SU-DHL-6 (cell line): Measurements from ENCODE around the gene BEGAIN.

Experiments
- H2AFZ ChIP-seq: fragments of 200-600 bp; sonication (generic); 2 replicates; pipeline ENCODE4 v1.6.1; 2014; ENCODE audit warnings: low read depth, mild to moderate bottlenecking, moderate library complexity, mixed read lengths, antibody characterized with exemption, low read length; ENCODE audit not compliant: severe bottlenecking
- H3F3A ChIP-seq: fragments of 200-600 bp; shearing (Covaris generic); 2 replicates; pipeline ENCODE4 v1.6.0; 2016; ENCODE audit warnings: antibody characterized with exemption, mild to moderate bottlenecking; ENCODE audit not compliant: insufficient read depth
- H3K27ac ChIP-seq: fragments of 200-600 bp; sonication (generic); 2 replicates; pipeline ENCODE4 v1.5.1; 2016; ENCODE audit warnings: low read depth, mild to moderate bottlenecking, low read length, moderate library complexity, mixed read lengths
- H3K27me3 ChIP-seq: fragments of 200-600 bp; sonication (generic), shearing (Covaris generic); 2 replicates; pipeline ENCODE4 v1.6.0; 2014; ENCODE audit warnings: mild to moderate bottlenecking, low read length
- H3K36me3 ChIP-seq: fragments of 200-600 bp; sonication (generic); 2 replicates; pipeline ENCODE4 v1.6.1; 2014; ENCODE audit warnings: mild to moderate bottlenecking, low read length, mixed read lengths
- H3K4me2 ChIP-seq: fragments of 300-600, 200-600 bp; shearing (Covaris generic), sonication (generic); 2 replicates; pipeline ENCODE4 v1.6.0; 2014; ENCODE audit warnings: low read length, low read depth, mild to moderate bottlenecking; ENCODE audit not compliant: poor library complexity, severe bottlenecking
- H3K4me3 ChIP-seq: fragments of 200-600 bp; sonication (generic); 2 replicates; pipeline ENCODE4 v1.5.1; 2014; ENCODE audit warnings: antibody characterized with exemption, low read length, mild to moderate bottlenecking, mixed read lengths; ENCODE audit not compliant: insufficient read depth, poor library complexity, severe bottlenecking
- H3K79me2 ChIP-seq: fragments of 200-600 bp; sonication (generic); 2 replicates; pipeline ENCODE4 v1.6.1; 2014; ENCODE audit warnings: mild to moderate bottlenecking, low read length, moderate library complexity; ENCODE audit not compliant: insufficient read depth
- H3K9ac ChIP-seq: fragments of 200-600 bp; sonication (generic); 2 replicates; pipeline ENCODE4 v1.7.0; 2014; ENCODE audit warnings: mild to moderate bottlenecking, low read length
- H3K9me2 ChIP-seq: fragments of 200-600 bp; sonication (generic); replicated peaks from 2 replicates; pipeline ENCODE4 v1.6.1; 2014; ENCODE audit warnings: low read length; ENCODE audit not compliant: insufficient read depth
- H3K9me3 ChIP-seq: fragments of 200-600 bp; sonication (generic); 2 replicates; pipeline ENCODE4 v1.6.1; 2014; ENCODE audit warnings: low read length, mixed read lengths; ENCODE audit not compliant: insufficient read depth
- H4K20me1 ChIP-seq: fragments of 200-600 bp; sonication (generic); 2 replicates; pipeline ENCODE4 v1.6.1; 2014; ENCODE audit warnings: low read depth, mild to moderate bottlenecking, antibody characterized with exemption, low read length, moderate library complexity, mixed read lengths
- EZH2phosphoT487 ChIP-seq: fragments of 200-600 bp; sonication (generic), shearing (Covaris generic); conservative IDR thresholded peaks from 2 replicates; pipeline ENCODE4 v1.6.1; 2018; ENCODE audit warnings: mild to moderate bottlenecking, antibody characterized with exemption, low read length, moderate library complexity, mixed read lengths
- TF ChIP-seq, protein P1 (sequence below): fragments of 200-600 bp; sonication (generic); IDR thresholded peaks from one replicate; pipeline ENCODE4 v1.5.1; 2017; ENCODE audit warnings: antibody characterized with exemption, mild to moderate bottlenecking, low read length, moderate library complexity; ENCODE audit not compliant: insufficient read depth, poor library complexity, severe bottlenecking

BEGAIN gene

DNA sequence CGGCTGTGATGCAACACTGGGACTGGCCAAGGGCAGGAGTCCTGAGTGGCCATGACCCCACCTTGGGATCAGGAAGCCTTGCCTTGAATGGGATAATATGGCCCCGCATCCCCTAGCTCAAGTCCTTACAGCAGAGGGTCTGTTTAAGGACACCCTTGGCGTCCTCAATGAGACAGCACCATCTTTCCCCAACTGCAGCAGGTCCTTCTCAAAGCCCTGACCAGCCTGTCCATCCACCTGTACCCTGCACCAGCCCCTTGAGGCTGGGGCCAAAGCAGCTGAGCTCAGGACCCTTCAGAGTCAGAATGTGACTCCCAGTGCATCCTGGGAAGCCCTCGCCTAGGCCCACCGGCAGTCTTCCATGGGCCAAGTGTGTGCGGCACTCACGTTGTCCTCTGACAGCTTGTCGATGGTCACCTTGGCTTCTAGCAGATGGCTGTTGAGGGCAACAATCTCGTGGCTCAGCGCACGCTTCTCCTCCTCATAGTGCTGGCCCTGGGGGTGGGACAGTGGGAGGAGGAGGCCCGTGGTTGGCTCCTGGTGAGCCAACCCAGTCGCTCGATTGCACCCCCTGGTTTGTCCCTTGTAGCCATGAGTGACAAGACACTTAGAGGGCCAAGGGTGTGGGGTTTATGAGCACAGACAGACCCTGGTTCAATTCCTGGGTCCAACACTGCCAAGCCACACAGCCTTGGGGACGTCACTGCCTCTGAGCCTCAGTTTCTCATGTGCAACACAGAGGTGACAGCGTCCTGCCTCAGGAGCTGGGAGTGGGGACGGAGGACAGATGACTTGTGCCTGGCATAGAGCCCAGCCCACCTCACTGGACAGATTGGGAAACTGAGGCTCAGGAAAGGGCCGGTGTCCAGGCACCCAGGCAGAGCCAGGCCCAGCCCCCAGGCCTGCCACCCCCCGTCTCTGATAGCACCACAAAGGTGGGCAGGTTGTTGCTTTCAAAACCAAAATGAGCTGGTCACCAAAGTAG, 43.5 kb downstream of the BEGAIN start:
- Histone ChIP-seq H3K27ac (no peak overlapping the region), H3K9ac (no peak overlapping the region), H2AFZ (no peak overlapping the region), H3K27me3 (no peaks in the 10 kb centered on the region), H4K20me1 (no peaks in the 10 kb centered on the region), H3F3A (no peaks in the 10 kb centered on the region), H3K9me3 (no peaks in the 10 kb centered on the region), H3K4me2 (no peak overlapping the region), H3K36me3 (no peaks in the 10 kb centered on the region), H3K4me3 (no peak overlapping the region), H3K79me2 (no peaks in the 10 kb centered on the region), H3K9me2 (no peaks in the 10 kb centered on the region)
- TF ChIP-seq, protein P1, sequence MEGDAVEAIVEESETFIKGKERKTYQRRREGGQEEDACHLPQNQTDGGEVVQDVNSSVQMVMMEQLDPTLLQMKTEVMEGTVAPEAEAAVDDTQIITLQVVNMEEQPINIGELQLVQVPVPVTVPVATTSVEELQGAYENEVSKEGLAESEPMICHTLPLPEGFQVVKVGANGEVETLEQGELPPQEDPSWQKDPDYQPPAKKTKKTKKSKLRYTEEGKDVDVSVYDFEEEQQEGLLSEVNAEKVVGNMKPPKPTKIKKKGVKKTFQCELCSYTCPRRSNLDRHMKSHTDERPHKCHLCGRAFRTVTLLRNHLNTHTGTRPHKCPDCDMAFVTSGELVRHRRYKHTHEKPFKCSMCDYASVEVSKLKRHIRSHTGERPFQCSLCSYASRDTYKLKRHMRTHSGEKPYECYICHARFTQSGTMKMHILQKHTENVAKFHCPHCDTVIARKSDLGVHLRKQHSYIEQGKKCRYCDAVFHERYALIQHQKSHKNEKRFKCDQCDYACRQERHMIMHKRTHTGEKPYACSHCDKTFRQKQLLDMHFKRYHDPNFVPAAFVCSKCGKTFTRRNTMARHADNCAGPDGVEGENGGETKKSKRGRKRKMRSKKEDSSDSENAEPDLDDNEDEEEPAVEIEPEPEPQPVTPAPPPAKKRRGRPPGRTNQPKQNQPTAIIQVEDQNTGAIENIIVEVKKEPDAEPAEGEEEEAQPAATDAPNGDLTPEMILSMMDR = no peak
- TF ChIP-seq EZH2phosphoT487 = no peak

DNA sequence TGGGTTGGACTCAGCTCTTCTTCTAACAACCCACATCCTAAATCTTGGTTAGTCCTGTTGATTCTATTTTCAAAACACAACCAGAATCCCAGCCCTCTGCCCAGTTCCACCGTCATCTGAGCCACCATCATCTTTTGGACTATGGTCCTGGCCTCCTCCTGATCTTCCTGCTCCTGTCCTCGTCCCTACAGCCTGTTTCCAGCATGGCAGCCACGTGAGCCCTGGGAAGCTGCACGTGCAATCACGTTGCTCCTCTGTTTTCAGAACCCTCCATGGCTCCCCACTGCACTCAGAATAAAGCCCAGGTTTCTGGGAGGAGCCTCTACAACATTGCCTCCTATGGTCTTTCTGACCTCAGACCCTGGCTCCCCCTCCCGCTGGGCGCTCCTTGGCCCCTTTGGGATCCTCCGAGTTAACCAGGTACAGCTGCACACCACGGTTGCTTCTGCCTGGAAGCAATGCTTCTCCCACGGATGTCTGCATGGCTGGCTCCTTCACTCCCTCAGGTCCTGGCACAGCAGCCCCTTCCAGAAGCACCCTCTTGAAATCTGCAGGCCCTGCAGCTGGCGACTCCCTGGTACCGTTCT, 44.5 kb downstream of the BEGAIN start:
- Histone ChIP-seq H3K27ac (no peak overlapping the region), H3K36me3 (no peaks in the 10 kb centered on the region), H3K9me2 (no peaks in the 10 kb centered on the region), H4K20me1 (no peaks in the 10 kb centered on the region), H3F3A (no peaks in the 10 kb centered on the region), H3K27me3 (no peaks in the 10 kb centered on the region), H2AFZ (no peak overlapping the region), H3K4me2 (no peak overlapping the region), H3K9me3 (no peaks in the 10 kb centered on the region), H3K9ac (no peak overlapping the region), H3K4me3 (no peak overlapping the region), H3K79me2 (no peaks in the 10 kb centered on the region)
- TF ChIP-seq, protein P1 = no peak
- TF ChIP-seq EZH2phosphoT487 = no peak

DNA sequence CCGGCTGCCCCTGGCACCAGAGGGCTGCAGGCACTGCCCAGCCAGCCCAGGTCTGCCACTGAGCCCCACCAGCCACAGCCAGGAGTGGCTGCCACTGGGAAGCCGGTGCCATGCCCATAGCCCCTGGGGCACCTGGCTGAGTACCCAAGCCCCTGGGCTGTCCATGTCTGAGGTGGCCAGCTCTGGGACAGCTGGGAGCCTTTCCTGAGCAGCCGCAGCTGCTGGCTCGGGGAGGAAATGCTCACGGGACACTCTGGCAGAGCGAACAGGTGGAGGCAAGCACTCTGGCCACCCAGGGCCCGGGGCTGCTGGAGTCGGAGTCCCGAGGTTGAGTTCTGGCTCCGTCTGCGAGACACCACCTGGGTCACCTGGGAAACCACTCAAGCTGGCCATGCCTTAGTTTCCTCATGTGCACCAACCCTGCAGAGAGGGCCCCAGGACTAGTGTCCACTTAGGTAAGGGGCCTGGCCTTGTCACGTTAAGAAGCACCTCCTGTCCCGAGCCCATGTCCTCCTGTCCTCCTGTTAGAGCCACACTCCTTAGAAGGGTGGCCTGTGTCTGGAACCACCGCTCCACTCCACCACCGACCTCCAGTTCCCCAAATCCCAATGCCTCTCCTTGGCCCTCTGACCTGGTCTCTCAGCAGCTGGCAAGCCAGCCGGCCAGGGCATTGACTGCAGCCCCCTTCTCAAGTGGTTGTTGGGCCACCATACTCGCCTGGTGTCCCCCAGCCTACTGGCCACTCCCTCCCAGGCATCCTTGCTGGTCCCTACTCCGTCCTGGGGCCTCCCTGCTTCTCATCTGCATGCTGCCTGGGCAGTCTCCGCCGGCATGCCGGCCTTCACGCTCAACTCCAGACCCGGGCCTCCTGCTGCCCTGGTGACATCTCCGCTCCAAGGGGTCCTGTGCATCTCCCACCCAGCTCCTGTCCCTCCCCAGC, 45.3 kb downstream of the BEGAIN start:
- no peak overlapping the region for H3K4me3 ChIP-seq
- H3K27me3 ChIP-seq = no peaks in the 10 kb centered on the region
- H3K27ac ChIP-seq = no peak overlapping the region
- H3F3A ChIP-seq = no peaks in the 10 kb centered on the region
- no peak overlapping the region for H3K9ac ChIP-seq
- no peaks in the 10 kb centered on the region for H3K36me3 ChIP-seq
- no peaks in the 10 kb centered on the region for H3K9me2 ChIP-seq
- H3K79me2 ChIP-seq = no peaks in the 10 kb centered on the region
- no peak overlapping the region for H2AFZ ChIP-seq
- no peak overlapping the region for H3K4me2 ChIP-seq
- no peaks in the 10 kb centered on the region for H3K9me3 ChIP-seq
- no peaks in the 10 kb centered on the region for H4K20me1 ChIP-seq
- TF ChIP-seq, protein P1 = no peak
- no peak for TF ChIP-seq EZH2phosphoT487
